Nephron progenitor cell (in vitro differentiated cells): Measurements from ENCODE around the gene GRHL3.

Source experiments
- DNase-seq: peaks from one replicate; pipeline ENCODE4 v3.0.0; 2021
- H3K27ac Mint-ChIP-seq: 2 replicates; pipeline ENCODE4 v1.8.0; 2021; ENCODE audit warnings: mild to moderate bottlenecking, moderate library complexity, mixed read lengths
- H3K27me3 Mint-ChIP-seq: 2 replicates; pipeline ENCODE4 v1.8.0; 2021; ENCODE audit warnings: mild to moderate bottlenecking, low read depth, mixed read lengths; ENCODE audit not compliant: poor library complexity
- H3K36me3 Mint-ChIP-seq: 2 replicates; pipeline ENCODE4 v1.8.0; 2021; ENCODE audit warnings: low read depth, mixed read lengths
- H3K4me1 Mint-ChIP-seq: 2 replicates; pipeline ENCODE4 v1.8.0; 2021; ENCODE audit warnings: mixed read lengths
- H3K4me3 Mint-ChIP-seq: 2 replicates; pipeline ENCODE4 v1.8.0; 2021; ENCODE audit warnings: mild to moderate bottlenecking, moderate library complexity, mixed read lengths
- H3K9me3 Mint-ChIP-seq: 2 replicates; pipeline ENCODE4 v1.8.0; 2021; ENCODE audit warnings: mild to moderate bottlenecking, moderate library complexity, mixed read lengths
- TF ChIP-seq, protein P1 (sequence below): fragments of 200-600 bp; sonication (generic); IDR thresholded peaks from 2 replicates; pipeline ENCODE4 v1.5.0; 2021; ENCODE audit warnings: antibody characterized with exemption

GRHL3 gene

DNA sequence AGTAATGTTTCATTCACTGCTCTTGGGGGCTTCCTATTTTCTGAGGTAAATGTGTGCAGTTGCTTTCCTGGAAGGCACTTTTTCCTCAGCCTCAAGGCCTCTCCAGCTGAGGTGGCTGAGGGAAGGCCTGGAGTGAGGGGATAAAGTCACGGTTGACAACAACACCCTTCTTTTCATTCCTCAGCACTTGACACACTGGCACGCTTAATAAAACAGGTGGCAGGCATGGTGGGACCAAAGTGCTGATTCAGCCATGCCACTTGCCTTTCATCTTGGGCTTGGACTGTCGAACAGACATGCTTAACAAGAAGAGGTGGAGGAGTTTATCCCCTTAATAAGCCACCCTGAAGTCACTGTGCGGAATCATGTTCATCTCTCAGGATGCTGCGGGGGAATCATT lies 23.6 kb upstream of the GRHL3 start:
- H3K27ac Mint-ChIP-seq = peak overlapping the region; percentile 75
- peaks cover 8% of the 10 kb centered on the region for H3K27me3 Mint-ChIP-seq
- no peak overlapping the region for H3K4me3 Mint-ChIP-seq
- DNase-seq = no peak
- H3K36me3 Mint-ChIP-seq = no peaks in the 10 kb centered on the region
- H3K4me1 Mint-ChIP-seq = peaks cover 51% of the 10 kb centered on the region
- no peaks in the 10 kb centered on the region for H3K9me3 Mint-ChIP-seq
- TF ChIP-seq, protein P1, sequence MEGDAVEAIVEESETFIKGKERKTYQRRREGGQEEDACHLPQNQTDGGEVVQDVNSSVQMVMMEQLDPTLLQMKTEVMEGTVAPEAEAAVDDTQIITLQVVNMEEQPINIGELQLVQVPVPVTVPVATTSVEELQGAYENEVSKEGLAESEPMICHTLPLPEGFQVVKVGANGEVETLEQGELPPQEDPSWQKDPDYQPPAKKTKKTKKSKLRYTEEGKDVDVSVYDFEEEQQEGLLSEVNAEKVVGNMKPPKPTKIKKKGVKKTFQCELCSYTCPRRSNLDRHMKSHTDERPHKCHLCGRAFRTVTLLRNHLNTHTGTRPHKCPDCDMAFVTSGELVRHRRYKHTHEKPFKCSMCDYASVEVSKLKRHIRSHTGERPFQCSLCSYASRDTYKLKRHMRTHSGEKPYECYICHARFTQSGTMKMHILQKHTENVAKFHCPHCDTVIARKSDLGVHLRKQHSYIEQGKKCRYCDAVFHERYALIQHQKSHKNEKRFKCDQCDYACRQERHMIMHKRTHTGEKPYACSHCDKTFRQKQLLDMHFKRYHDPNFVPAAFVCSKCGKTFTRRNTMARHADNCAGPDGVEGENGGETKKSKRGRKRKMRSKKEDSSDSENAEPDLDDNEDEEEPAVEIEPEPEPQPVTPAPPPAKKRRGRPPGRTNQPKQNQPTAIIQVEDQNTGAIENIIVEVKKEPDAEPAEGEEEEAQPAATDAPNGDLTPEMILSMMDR = no peak

DNA sequence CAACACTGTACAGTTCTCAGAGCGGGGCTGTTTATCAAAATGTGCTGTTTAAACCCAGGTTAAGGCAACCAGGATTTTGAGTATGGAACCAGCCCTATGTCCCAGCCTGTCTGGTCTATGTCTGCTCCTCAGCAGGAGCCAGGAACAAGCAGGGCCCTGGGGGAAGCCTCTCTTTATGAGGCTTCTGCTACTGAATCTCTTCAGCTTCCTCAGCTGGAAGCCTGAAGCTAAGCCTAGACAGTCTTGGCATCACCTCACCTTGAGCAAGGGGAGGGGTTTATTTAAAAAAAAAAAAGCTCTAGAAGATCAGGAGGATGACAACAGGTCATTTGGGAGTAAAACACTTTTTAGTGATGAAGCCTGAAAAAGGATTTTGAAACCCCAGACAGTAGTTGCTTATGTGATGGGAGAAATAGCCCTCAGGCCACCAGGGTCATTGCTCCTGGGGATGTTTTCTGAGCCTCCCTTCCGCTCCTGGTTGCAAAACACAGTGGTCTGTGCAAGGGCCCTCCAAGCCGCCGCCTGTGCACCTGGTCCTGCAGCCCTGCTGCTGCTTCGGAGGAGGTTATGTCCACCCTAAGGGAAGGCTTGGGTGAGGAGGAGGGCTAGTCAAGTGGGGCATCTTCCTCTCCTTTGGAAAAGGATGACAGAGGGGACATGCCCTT lies 21.8 kb upstream of the GRHL3 start:
- Mint-ChIP-seq H3K9me3 (no peaks in the 10 kb centered on the region), H3K4me1 (peaks cover 43% of the 10 kb centered on the region), H3K27me3 (peaks cover 6% of the 10 kb centered on the region), H3K27ac (peak overlapping the region; percentile 7), H3K4me3 (no peak overlapping the region), H3K36me3 (no peaks in the 10 kb centered on the region)
- DNase-seq = no peak
- TF ChIP-seq, protein P1 = no peak

DNA sequence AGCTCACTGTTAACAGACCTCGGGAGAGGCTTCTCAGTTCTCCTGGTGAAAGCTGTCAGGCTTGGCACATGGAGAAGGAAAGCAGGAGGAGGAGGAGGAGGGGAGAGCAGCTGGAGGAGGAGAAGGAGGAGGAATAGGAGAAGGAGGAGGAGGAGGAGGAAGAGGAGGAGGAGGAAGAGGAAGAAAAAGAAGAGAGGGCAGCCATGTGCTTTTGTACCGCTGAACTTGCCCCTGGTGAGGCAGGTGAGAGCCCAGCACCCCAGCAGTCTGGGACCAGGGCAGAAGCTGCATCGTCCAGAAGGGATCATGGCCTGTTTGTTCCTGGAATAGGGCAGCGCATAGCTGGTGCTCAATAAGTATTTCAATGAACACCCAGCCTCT lies 21.3 kb upstream of the GRHL3 start:
- peaks cover 6% of the 10 kb centered on the region for H3K27me3 Mint-ChIP-seq
- no peaks in the 10 kb centered on the region for H3K9me3 Mint-ChIP-seq
- peaks cover 43% of the 10 kb centered on the region for H3K4me1 Mint-ChIP-seq
- H3K27ac Mint-ChIP-seq = peak overlapping the region; percentile 7
- DNase-seq = no peak
- no peaks in the 10 kb centered on the region for H3K36me3 Mint-ChIP-seq
- no peak overlapping the region for H3K4me3 Mint-ChIP-seq
- TF ChIP-seq, protein P1 = no peak

DNA sequence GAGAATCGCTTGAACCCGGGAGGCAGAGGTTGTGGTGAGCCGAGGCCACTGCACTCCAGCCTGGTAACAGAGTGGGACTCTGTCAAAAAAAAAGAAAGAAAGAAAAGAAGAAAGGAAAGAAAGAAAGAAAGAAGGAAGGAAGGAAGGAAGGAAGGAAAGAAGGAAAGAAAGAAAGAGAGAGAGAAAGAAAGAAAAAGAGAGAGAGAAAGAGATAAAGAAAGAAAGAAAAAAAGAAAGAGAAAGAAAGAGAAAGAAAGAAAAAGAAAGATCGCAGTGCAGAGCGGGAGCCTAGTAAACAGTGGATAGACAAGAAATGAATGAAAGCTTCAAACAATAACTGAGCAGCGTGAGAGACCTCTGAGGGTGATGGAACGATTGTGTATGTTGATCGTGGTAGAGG lies 20.6 kb upstream of the GRHL3 start:
- Mint-ChIP-seq H3K4me3 (no peak overlapping the region), H3K9me3 (no peaks in the 10 kb centered on the region), H3K36me3 (no peaks in the 10 kb centered on the region), H3K27me3 (peaks cover 6% of the 10 kb centered on the region), H3K4me1 (peaks cover 43% of the 10 kb centered on the region), H3K27ac (no peak overlapping the region)
- TF ChIP-seq, protein P1 = no peak
- no peak for DNase-seq

DNA sequence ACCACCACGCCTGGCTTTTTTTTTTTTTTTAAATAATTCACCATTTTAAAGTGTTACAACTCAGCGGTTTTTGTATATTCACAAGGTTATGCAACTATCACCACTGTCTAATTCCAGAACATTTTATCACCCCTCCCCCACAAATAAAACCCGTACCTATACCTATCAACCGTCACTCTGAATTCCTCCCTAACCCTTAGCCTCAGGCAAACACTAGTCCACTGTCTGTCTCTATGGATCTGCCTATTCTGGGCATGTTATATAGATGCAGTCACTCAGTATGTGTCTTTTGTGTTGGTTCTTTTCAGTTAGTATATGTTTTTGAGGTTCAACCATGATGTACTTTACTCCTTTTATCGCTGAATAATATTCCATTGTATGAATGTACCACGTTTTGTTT lies 19.3 kb upstream of the GRHL3 start:
- H3K27me3 Mint-ChIP-seq = peaks cover 6% of the 10 kb centered on the region
- H3K36me3 Mint-ChIP-seq = no peaks in the 10 kb centered on the region
- DNase-seq = no peak
- peaks cover 39% of the 10 kb centered on the region for H3K4me1 Mint-ChIP-seq
- peak overlapping the region; percentile 43 for H3K27ac Mint-ChIP-seq
- H3K9me3 Mint-ChIP-seq = no peaks in the 10 kb centered on the region
- no peak overlapping the region for H3K4me3 Mint-ChIP-seq
- TF ChIP-seq, protein P1 = no peak

DNA sequence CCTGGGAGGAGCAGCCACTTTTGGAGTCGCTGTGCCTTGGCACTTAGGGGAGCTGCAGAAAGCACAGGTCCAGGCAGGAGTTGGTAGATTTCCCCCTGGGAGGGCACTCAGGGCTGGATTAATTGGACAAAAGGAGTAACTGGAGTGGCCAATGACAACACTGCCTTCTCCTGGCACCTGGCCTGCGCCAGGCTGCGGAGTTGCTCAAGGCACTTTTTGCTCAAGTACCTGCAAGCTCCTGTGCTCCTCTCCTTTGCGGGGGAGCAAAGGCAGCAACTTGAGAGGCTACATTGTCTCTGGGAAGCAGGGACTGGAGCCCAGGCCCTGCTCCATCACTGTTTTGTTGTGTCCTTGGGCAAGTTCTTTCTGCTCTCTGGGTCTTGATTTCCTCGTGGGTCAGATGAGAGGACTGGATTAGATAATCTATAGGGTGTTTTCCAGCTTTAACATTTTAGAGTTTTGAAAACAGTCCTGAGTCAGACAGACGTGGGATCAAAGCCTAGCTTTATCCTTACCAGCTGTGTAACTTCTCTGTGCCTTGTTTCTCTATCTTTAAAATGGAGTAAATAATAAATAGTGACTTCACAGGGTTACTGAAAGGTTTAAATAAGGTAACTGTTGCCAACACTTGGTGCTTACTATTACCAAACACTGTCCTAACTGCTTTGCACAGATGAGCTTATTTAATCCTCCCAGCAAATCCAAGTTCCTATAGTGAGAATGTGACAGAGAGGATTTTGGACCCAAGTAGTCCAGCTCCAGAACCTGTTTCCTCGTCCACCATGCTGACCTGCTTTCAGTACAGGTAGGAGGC lies 18.0 kb upstream of the GRHL3 start:
- H3K4me1 Mint-ChIP-seq = peaks cover 37% of the 10 kb centered on the region
- TF ChIP-seq, protein P1 = no peak
- H3K36me3 Mint-ChIP-seq = no peaks in the 10 kb centered on the region
- H3K4me3 Mint-ChIP-seq = no peak overlapping the region
- H3K27ac Mint-ChIP-seq = peak overlapping the region; percentile 39
- no peaks in the 10 kb centered on the region for H3K9me3 Mint-ChIP-seq
- no peak for DNase-seq
- peaks cover 8% of the 10 kb centered on the region for H3K27me3 Mint-ChIP-seq
